GM12891 (cell line): ENCODE results near the gene OGG1. TPM values are rescaled to one million over a fixed set of nuclear protein-coding genes. Genes with fewer than 3 reads are reported as not detected.

Experiments
- DNase-seq: peaks from one replicate; pipeline ENCODE4 v3.0.0; 2011; ENCODE audit warnings: low spot score; ENCODE audit not compliant: insufficient read length
- FAIRE-seq: peaks from 2 replicates; lab custom pipeline; 2011; peaks lifted over from hg19 to GRCh38; lab: Jason Lieb, UNC
- PAX5 ChIP-seq: IDR thresholded peaks from 2 replicates; pipeline ENCODE4 v1.6.1; 2011; ENCODE audit warnings: low read length, moderate library complexity, mild to moderate bottlenecking; ENCODE audit not compliant: insufficient read depth, severe bottlenecking
- POLR2A ChIP-seq: IDR thresholded peaks from 2 replicates; pipeline ENCODE4 v1.6.1; 2011; ENCODE audit warnings: low read depth, low read length, control low read depth
- POLR2AphosphoS5 ChIP-seq: IDR thresholded peaks from 2 replicates; pipeline ENCODE4 v1.6.1; 2011; ENCODE audit warnings: low read depth, low read length, control low read depth
- POU2F2 ChIP-seq: IDR thresholded peaks from 2 replicates; pipeline ENCODE4 v1.6.1; 2011; ENCODE audit warnings: low read depth, mild to moderate bottlenecking, control low read depth, low read length, moderate library complexity
- SPI1 ChIP-seq: IDR thresholded peaks from 2 replicates; pipeline ENCODE4 v1.6.1; 2011; ENCODE audit warnings: low read depth, low read length, control low read depth
- TAF1 ChIP-seq: IDR thresholded peaks from 2 replicates; pipeline ENCODE4 v1.6.1; 2011; ENCODE audit warnings: low read depth, low read length, control low read depth
- polyA plus RNA-seq: library from polyadenylated mRNA; unstranded; fragments of >200 nt; gene quantifications from one replicate; pipeline ENCODE4 v1.2.1, GENCODE V29; 2012; ENCODE audit warnings: low read depth, missing spikeins, inconsistent platforms; ENCODE audit not compliant: missing spikeins

OGG1 gene
- polyA plus RNA-seq: 10.0 TPM

DNA sequence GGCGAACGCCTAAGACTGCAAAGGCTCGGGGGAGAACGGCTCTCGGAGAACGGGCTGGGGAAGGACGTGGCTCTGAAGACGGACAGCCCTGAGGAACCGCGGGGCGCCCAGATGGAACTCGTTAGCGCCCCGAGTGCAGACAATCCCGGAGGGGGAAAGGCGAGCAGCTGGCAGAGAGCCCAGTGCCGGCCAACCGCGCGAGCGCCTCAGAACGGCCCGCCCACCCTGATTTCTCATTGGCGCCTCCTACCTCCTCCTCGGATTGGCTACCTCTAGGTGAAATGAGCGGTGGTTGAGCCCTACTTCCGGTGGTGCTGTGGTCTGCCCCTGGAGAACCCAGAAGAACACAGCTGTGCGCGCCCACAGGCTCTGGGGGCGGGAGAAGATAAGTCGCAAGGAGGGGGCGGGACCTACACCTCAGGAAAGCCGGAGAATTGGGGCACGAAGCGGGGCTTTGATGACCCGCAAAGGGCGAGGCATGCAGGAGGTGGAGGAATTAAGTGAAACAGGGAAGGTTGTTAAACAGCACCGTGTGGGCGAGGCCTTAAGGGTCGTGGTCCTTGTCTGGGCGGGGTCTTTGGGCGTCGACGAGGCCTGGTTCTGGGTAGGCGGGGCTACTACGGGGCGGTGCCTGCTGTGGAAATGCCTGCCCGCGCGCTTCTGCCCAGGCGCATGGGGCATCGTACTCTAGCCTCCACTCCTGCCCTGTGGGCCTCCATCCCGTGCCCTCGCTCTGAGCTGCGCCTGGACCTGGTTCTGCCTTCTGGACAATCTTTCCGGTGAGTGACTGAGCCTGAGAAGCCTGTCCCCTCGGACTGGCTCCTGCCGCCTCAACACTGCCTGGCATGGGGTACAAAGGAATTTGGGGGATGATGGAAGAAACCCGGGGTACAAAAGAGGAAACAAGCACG lies at the start of gene OGG1:
Gene OGG1, plus strand, starts transcription at position 308 of the 911 bp plus-strand sequence. Its CDS starts 335 bp downstream, at position 643.
- FAIRE-seq: peak; percentile 85
- TF ChIP-seq PAX5 (no peak), POU2F2 (peak; percentile 36; the same call in 1 of the 2 replicates), POLR2AphosphoS5 (peak; percentile 23; the same call in 1 of the 2 replicates), SPI1 (no peak), TAF1 (peak; percentile 51; the same call in 1 of the 2 replicates), POLR2A (no peak)
- DNase-seq: peak; percentile 98

DNA sequence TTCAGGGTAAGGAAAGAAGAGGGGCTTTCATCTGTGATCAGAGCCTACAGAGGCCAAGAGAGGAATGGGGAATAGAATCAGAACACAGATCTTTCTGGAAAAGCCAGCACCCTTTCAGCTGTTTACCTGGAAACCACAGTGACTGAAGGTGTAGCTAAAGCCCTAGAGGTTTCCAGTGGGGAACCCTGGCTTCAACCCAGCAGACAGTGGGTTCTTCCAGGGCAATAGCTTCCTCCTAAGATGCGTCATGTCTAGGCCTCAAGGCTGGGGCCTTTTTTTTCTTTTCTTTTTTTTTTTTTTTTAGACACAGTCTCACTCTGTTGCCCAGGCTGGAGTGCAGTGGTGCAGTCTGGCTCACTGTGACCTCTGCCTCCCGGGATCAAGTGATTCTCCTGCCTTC lies 49.2 kb upstream of the OGG1 start:
- FAIRE-seq: no peak
- no peak for TF ChIP-seq SPI1
- TF ChIP-seq POLR2A: no peak
- no peak for TF ChIP-seq TAF1
- no peak for TF ChIP-seq POU2F2
- no peak for TF ChIP-seq POLR2AphosphoS5
- DNase-seq: no peak

DNA sequence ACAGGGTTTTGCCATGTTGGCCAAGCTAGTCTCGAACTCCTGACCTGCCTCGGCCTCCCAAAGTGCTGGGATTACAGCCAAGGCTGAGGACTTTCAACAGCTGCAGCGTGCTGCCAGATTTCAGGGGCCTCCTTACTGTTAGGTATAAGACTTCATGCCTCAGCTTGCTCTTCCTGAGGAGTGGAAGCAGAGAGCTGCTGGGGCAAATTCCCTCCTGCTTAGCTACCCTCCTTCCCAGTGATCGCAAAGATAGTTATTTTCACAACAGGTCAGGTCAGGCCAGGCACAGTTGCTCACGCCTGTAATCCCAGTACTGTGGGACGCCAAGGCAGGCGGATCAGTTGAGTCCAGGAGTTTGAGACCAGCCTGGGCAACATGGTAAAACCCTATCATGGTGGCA lies 48.7 kb upstream of the OGG1 start:
- no peak for FAIRE-seq
- TF ChIP-seq POLR2AphosphoS5 (no peak), SPI1 (no peak), POU2F2 (no peak), TAF1 (no peak), PAX5 (no peak), POLR2A (no peak)
- no peak for DNase-seq

DNA sequence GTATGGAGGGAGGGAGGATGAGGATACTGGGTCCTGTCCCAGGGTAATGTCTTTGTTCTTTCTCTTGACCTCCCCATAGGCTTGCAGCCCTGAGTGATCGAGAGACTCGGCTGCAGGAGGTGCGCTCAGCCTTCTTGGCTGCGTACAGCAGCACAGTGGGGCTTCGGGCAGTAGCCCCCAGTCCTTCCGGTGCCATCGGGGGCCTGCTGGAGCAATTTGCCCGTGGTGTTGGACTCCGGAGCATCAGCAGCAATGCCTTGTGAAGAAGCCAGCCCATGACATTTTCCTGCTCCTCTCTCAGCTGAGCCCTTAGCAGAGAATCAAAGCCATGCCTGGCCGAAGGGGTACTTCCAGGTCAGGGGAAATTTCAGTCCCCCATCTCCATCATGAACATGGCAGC lies 48.0 kb upstream of the OGG1 start:
- no peak for TF ChIP-seq PAX5
- no peak for TF ChIP-seq POLR2A
- FAIRE-seq: no peak
- DNase-seq: no peak

DNA sequence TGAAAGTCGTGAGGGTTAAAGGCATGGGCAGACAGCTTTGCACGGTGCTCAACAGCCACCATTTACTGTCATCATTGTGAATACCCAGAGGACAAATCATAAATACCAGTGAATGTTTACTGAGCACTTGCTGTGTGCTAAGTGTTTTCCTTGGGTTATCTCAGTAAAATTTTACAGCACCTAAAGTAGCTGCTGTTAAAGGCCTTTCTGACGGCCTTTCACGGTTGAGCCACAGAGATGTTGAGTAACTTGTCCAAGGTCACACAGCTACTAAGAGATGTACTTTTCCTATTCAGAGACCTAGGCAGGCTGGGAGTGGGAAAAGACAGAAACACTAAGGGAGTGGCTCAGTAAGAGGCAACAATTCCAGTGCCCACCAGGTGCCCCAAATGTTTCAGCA lies 46.5 kb upstream of the OGG1 start:
- TF ChIP-seq POLR2A (no peak), SPI1 (no peak), POU2F2 (no peak), TAF1 (no peak), POLR2AphosphoS5 (no peak), PAX5 (no peak)
- DNase-seq (no peak), FAIRE-seq (no peak)

DNA sequence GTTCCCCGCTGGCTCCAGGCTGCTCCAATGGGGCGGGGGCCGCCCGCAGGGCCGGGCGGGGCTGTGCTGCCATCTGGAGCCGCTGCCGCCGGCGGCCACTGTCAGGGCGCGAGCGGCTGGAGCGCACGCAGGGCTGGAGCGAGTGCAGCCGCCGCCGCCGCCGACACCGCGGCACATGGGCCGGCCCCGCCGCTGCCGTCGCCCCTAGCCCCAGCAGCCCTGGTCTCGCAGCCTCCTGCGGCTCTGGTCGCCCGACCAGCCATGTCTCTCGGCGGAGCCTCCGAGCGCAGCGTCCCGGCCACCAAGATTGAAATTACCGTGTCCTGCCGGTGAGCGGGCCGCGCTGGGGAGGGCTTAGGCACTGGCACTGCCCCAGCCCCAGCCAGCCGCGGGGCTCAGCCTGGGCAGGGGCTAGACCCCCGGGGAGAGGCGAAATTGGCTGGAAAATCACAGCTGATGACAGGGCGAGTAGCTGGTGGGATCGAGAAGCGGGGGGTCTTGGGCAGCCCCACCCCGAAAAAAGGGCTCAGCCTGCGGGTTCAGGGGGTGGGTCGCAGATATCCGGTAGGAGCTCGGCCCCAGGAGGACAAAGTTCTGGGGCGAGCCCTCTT lies 45.9 kb upstream of the OGG1 start, which contains the start of gene CPNE9:
Gene CPNE9, plus strand, starts transcription at position 98 of the 611 bp plus-strand sequence. Its CDS starts 164 bp downstream, at position 262.
- no peak for FAIRE-seq
- TF ChIP-seq POLR2A (no peak), TAF1 (no peak), PAX5 (no peak), POLR2AphosphoS5 (no peak), SPI1 (no peak), POU2F2 (no peak)
- peak; percentile 51 for DNase-seq

DNA sequence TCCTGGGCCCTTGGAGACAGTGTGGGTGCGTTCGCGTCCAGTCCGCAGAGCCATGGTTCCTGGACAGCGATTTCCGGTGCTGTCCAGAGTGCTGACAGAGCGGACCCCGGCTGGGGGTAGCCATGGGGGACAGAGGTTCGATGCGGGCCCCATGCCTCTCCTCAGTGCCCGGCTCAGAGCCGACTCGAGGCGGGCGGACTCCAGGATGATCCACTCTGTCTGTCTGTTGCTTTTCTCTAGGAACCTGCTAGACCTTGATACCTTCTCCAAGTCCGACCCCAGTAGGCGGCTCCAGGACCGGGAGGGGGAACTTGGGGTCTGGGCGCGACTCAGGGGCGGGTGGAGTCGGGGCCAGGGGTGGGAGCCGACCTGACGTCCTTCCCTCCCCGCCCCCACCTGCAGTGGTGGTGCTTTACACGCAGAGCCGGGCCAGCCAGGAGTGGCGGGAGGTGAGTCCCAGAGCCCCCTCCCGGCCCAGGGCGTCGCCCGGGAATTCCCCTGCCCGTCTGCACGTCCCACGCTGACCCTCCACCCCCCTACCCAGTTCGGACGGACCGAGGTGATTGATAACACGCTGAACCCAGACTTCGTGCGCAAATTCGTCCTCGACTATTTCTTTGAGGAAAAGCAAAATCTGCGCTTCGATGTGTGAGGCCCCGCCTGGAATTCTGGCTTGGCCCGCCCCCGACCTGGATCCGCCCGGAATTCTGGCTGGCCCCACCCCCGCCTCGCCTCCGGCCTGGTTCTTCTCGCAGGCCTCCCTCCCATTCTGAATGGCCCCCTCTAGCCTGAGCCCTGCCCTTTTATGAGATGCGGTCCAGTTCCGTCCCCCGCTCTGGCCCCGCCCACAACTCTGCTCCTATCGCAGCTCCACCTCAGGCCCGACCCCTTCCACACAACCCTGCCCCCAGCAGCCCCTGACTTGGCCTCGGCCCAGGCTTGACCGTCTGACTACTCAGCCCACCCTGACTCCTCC lies 45.1 kb upstream of the OGG1 start:
- TF ChIP-seq SPI1: no peak
- no peak for TF ChIP-seq POU2F2
- no peak for TF ChIP-seq POLR2A
- no peak for TF ChIP-seq TAF1
- no peak for TF ChIP-seq PAX5
- TF ChIP-seq POLR2AphosphoS5: no peak
- DNase-seq: peak; percentile 53
- no peak for FAIRE-seq

DNA sequence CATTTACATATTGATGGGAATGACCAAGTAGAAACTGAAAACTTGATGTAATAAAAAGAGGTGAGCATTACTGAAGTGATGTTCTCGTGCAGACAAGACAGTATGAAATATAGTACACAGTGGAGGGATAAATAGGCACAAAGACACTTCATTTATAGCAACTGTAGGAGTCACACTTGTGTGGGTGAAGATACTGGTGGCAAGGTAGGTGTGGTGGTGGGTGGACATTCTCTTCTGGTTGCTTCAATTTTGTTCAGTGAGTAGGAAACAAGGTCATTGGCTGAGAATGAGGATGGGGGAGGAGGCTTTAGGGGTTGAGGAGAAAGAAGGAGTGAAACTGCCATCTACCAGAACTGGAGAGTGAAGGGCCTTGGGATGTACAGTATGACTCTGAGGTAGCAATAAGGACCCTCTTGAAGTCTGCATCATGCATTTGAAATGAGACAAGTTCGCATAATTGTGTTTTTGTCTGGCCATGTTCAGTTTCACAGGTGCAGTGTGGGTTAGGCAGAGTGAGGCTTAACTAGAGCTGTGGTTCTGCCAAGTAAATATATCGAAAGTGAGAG lies 39.5 kb upstream of the OGG1 start:
- no peak for TF ChIP-seq POLR2AphosphoS5
- no peak for TF ChIP-seq SPI1
- TF ChIP-seq POLR2A: no peak
- no peak for TF ChIP-seq TAF1
- TF ChIP-seq PAX5: no peak
- no peak for TF ChIP-seq POU2F2
- DNase-seq (no peak), FAIRE-seq (peak; percentile 5)
